HG03575 (cell line): Measurements from ENCODE around the gene AGPAT3.
"Not testable (repeated sequence)": the region's sequence is repeated elsewhere in the genome, so short reads cannot be mapped to it uniquely, and the experiment has no call there.

Experiments used
- ATAC-seq: cut with Tn5 transposase; IDR thresholded peaks from one replicate; pipeline ENCODE4 v1.9.1; 2021; ENCODE audit not compliant: unreplicated experiment, insufficient number of reproducible peaks, low FRiP score; ENCODE audit errors: extremely low read depth

AGPAT3 gene

DNA sequence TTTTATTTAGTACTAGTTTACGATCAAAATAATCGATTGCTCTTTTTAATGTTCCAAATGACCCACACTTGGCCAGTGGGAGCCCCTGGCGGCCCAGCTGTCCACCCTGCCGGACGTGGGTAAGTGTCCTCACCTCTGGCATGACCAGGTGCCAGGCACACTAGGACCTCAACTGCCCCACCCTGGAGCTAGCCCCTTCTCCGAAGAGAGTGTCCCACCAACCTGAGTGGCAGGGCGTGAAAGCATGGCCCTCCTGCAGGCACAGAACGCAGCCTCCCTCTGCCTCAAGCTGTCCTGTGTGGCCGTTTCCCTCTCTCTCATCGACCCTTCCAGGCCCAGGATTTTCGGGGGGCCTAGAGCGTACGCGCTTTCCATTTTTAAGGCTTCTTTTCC, 32.9 kb upstream of the AGPAT3 start:
- ATAC-seq = no peak

DNA sequence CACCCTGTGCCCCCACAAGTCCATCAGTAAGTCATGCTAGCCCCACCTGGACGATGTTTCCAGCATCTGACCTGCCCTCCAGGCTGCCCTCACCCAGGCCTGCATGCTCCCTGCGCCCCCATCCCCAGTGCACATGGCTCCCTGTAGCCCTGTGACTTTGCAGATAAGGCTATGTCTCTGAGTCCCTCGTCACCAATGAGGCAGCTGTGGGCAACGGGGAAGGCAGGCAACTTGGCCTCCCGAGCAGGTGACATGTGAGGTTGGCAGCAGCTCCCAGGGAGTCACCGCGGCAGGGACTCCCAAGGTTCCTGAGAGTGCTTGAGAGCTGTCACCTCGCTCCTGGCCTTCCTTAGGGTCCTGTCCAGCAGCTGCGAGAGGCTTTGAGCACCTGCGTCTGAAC, 32.4 kb upstream of the AGPAT3 start:
- no peak for ATAC-seq

DNA sequence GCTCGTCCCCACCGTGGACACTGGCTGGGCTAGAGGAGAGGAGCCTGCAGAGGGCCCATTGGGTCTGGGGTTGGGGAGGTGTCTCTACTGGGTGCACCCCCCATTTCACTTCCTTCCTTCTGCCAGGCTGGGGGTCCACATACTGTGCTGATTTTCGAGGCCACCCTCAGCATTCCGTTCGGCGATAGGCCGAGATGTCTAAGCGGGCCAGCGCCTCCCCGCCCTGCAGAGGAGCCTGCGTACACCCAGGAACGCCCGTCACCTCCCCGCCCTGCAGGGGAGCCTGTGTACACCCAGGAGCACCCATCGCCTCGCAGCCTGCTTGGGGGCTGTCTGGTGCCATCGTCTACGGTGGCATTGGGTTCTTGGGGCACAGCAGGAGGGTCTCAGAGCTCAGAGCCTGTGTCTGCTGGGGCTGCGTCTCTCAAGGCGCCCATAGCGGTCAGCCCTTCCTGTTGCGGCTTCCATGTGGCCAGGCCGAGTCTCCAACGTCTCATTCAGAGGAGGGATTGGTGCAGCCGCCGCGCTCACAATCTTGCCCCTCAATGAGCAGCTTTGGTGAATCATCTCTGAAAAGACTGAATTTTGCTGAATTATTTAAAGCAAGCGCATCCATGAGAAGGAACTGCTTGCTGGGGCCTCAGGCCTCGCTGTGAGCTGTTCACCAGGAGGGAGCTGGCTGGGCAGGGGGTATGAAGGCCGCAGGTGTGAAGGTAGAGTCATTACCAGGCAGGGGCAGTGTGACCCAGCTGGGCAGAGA, 30.7 kb upstream of the AGPAT3 start:
- ATAC-seq = no peak

DNA sequence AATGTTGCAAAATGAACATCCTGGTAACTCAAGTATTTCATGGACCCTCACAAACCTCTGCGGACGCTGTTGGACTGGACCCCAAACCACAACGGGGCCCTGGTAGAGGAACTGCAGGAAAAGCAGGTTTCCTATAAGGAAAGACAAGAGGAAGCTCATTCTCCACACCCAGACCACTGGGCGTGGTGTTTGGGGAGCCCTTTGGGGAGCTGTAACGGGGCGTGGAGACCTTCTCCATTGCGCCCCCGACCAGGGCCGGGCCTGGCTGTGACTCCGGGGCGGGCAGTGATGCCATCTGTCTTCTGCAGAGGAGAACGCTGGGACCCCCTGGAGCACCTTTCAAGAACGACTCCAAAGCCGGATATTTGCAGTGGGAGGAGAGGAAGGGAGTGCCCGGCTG, 30.0 kb upstream of the AGPAT3 start:
- ATAC-seq = no peak

DNA sequence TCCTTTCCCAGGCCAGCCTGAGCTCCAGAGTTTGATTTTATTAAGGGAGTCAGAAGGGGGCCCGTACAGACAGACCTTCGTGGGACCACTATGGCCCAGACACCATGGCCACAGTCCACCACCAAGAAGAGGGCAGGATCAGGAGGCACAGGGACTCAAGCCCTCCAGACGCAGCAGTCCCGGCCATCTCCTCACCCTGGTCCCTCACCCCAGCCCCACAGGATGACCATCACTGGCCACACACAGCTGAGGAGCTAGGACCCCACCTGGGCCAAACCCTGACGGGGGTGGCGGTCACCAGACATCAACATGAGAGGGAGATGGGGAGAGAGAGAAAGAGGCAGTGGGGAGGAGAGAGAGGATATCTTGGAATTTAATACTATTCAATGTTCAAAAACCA, 29.2 kb upstream of the AGPAT3 start:
- no peak for ATAC-seq

DNA sequence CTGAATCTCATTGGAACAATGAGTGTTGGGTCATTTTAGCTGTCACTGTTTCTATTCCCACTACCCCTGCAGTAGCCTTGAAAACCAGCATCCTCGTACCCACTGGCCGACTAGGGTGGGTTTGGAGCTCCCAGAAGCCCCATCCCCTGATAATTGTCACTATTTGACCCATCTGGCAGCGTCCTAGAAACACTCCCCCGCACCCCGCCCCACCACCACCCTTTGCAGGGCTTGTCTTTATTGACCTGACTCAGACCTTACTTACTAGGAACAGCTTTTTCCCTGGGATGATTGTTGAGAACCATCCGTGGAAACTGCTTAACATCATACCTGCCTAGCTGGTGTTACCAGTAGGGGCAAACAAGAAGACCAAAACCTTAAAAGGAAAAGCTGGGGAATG, 28.4 kb upstream of the AGPAT3 start:
- no peak for ATAC-seq

DNA sequence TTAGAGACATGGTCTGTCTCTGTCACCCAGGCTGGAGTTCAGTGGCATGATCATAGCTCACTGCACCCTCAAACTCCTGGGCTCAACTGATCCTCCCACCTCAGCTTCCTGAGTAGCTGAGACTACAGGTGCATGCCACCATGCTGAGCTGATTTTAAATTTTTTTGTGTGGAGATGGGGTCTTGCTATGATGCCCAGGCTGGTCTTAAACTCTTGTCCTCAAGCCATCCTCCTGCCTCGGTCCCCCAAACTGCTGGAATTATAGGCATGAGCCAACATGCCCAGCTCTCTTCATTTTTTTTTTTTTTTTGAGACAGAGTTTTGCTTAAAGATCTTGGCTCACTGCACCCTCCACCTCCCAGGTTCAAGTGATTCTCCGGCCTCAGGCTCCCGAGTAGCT, 24.8 kb upstream of the AGPAT3 start:
- no peak for ATAC-seq

DNA sequence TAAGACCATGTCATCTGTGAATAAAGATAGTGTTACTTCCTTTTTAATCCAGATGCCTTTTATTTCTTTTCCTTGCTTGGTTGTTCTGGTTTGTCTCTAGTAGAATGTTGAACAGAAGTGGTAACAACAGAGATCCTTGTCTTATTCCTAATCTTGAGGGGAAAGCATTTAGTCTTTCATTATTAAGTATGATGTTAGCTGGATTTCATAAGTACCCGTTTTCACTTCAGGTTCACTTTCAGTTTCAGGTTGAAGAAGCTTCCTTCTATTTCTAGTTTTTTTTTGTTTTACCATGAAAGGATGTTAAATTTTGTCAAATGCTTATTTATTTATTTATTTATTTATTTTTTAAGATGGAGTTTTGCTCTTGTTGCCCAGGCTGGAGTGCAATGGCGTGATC, 22.3 kb upstream of the AGPAT3 start:
- ATAC-seq = no peak

DNA sequence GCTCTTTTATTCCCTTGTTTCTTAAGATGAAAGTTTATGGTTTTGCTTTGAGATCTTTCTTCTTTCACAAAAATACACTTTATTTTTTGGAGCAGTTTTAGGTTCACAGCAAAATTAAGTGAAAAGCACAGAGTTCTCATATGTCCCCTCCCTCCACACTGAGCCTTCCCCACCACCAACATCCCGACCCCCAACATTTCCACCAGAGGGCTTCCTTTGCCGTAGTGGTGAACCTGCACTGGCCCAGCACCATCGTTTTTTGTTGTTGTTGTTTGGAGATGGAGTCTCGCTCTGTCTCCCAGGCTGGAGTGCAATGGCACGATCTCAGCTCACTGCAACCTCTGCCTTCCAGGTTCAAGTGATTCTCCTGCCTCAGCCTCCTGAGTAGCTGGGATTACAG, 20.1 kb upstream of the AGPAT3 start:
- ATAC-seq = not testable (repeated sequence)

DNA sequence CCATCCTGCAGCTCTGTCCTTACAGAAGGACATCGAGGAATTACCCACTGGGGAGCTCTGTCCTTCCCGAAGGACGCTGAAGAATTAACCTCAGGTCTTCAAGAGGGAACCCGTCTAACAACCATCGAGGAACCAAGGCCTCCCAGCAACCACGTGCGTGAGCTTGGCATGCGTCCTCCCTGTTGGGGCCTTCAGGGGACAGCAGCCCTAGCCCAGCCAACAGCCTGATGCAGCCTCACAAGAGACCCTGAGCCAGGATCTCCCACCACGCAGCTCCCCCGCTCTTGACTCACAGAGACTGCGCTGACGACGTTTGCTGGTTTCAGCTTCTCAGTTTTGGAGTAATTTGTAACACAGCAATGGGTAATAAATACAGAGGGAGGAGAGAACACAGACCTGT, 19.6 kb upstream of the AGPAT3 start:
- ATAC-seq = no peak

DNA sequence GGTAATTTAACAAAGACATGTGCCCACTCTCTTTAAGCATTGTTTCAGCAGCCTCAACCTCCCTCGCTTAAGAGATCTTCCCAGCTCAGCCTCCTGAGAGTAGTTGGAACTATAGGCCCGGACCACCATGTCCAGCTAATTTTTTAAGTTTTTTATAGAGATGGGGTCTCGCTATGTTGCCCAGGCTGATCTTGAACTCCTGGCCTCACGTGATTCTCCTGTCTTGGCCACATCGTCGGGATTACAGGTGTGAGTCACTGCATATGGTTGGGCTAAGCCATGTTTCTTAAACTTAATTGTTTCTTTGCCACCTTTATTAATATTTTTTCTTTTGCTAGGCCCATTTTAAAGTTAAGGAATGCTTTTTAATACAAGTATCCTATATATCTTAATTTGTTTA, 18.6 kb upstream of the AGPAT3 start:
- no peak for ATAC-seq

DNA sequence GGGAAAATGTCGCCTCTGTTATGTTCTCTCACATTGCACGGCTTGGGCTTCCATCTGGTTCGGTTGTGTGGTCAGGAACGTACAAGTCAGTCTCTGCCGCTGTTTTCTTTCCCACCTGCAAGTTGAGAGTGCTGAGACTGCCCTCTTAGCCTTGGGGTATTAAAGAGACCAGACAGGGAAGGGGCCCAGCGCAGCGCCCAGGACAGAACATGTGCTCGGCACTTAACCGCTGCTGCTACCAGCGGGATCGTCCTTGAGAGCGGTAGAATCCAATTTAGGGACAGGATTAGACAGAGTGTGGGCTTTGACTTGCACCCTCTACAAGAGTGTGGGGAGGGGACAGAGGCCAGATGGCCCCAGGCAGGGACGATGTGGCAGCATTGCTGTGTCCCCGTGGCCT, 17.7 kb upstream of the AGPAT3 start:
- no peak for ATAC-seq

DNA sequence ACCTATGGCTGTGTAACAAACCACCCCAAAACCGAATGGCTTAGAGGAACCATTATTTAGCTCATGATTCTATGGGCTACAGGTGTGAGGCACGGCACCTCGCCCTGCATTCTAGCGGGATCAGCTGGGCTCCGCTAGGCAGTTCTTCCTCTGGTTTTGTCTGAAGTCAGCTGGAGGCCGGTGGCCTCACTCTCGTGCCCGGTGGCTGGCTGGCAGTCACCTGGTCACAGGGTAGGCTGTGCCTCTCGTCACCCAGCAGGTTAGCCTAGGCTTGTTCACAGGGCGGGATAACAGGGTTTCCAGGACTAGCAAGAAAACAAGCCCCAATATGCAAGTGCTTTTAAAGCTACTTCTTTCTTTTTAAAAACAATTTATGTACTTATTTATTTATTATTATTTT, 16.3 kb upstream of the AGPAT3 start:
- ATAC-seq = no peak

DNA sequence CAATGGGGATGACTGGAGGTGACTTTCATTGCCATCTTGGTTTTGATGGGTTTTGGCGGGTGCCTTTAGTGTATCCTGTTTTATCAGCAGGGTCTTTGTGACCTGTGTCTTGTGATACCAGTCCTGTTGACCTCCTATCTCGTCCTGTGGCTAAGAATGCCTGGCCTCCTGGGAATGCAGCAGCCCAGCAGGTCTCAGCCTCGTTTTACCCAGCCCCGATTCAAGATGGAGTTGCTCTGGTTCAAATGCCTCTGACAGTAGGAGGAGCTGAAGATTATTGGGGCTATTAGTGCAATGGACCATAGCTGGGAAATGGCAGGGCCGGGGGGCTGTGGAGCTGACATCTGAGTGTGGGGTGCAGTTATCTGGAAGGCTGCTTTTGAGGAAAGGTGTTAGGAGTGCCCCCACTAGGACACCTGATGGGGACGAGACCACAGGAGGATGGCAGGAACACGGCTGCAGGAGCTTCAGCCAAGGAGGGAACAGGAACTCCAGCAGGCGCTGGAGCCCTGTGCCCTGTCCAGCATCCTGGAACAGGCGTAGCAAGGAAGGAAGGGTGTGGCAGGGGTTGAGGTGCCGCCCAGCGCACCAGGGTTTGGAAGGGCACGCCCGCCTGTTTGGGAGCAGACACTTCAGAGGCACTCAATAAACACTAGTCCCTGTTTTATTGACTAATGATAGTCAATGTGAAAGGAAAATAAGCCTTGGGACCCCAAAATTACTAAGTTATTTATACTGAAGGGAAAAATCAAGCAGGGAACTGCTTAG, 15.3 kb upstream of the AGPAT3 start:
- ATAC-seq = no peak

DNA sequence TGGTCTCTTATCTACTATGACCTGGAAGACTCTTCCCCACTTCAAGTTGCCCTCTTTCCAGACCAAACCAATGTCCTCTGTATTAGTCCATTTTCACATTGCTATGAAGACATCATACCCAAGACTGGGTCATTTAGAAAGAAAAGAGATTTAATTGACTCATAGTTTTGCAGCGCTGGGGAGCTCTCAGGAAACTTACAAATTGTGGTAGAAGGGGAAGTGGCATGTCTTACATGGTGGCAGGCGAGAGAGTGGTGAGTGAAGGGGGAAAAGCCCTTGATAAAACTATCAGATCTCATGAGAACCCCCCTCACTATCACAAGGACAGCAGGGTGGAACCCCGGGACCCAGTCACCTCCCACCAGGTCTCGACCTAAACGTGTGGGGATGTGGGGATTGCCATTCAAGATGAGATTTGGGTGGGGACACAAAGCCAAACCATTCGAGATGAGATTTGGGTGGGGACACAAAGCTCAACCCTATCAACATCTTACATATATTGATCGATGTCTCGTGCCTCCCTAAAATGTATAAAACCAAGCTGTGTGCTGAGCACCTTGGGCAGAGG, 14.2 kb upstream of the AGPAT3 start:
- ATAC-seq = no peak

DNA sequence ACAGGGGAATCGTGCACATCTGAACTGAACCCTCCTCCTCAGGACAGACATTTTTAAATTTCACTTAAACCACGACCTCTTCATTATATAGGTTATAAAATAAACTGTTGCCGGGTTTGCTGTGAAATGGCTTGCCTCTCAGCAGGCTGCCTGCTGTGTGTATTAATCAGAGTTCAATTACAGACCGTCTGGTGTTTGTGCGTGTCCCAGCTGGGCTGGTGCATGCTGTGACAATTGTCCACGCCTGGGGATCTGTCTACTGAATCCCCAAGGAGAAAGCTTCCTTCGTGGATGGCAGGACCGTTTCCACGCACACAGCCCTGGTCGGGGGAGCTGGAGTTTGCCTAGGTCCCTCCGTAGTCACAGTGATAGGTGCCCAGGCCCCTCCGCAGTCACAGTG, 13.4 kb upstream of the AGPAT3 start:
- no peak for ATAC-seq

DNA sequence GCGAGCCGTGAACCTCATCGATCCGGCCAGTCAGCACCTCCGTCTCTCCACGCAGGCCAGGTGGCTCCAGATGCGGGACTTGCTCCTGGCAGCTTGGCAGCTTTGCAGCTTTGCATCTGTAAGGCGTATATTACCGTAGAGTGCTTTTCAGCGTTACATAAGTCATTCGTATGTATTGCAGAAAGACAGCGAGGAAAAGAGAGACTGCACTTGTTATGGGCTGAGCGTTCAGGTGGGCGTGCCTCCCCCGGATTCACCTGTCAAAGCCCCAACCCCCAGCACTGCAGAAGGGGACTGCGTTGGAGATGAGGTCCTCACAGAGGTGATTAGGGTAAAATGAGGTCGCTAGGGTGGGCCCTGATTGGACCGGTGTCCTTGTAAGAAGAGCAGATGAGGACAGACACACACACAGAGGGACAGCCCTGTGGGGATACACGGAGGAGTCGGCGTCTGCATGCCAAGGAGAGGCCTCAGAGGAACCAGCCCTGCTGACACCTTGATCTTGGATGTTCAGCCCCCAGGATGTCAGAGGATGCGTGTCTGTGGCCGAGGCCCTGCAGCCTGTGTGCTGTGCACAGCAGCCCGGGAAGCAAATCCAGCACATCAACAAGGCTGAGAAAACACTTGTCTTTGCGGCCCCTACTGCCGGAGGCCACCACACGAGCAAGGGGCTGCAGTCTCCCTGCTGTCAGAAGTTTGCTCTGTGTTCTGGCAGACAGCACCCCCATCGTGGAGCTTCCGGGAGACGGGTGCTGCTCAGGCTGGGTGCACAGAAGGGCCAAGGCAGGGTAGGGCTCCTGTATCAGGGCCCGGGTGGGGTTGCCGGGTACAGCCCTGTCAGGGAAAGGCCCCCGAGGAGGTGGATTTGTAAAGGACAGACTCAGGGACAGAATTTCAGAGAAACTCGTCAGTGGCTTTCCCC, 10.9 kb upstream of the AGPAT3 start:
- no peak for ATAC-seq

DNA sequence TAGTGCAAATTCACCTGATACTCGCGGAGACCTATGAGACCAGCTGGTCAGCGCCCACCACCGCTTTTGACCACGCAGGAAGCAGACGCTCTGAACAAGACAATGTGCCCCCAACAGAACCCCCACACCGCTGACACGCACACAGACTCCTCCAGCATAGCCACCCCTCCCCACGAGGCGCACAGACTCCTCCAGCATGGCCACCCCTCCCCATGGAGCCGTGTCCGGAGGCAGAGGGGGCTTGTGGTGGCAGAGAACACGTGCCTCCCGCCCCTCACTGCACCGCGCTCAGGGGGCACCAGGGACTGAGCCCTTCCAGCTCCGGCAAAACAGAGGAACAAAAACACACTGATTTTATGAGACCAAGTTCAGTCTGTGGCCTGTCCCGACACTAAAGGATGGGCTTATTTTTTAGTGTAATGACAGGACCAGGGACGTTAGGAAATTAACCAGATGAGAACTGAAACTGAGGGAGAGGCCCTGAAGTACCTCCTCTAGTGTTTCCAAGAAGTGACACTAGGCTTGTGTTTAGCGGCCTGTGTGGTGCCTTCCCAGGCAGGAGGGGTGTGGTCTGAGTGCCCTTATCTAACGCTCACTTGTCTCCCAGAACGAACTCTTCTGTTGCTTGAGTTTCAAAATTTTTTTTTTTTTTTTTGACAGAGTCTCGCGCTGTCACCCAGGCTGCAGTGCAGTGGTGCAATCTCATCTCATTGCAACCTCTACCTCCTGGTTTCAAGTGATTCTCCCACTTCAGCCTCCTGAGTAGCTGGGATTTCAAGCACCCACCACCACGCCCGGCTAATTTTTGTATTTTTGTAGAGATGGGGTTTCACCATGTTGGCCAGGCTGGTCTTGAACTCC, 10.0 kb upstream of the AGPAT3 start:
- no peak for ATAC-seq

DNA sequence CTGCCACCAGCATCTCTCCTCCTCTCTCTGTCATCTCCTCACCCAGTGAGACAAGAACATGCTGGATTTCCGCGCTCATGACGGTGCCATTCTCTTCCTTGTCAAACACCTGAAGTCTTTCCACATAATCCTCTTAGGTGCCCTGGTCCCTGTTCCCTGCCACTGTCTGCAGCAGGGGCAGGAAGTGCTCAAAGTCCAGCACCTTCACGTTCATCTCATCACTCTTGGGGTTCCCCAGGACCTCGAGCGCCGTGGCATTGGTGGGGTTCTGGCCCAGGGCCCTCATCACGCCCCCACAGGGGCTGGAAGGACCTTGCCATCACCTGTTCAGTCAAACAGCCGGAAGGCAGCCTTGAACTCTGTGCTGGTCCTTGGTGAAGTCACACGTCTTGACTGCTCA, 9.1 kb upstream of the AGPAT3 start:
- ATAC-seq = no peak
